Amygdala (tissue), 56 donors: Measurements from ENCODE around the gene LIMK2.

Experiments
- DNase-seq, 56 donors: peaks; one replicate each; lab custom pipeline; 2025; lab: John Stamatoyannopoulos, UW

LIMK2 gene

DNA sequence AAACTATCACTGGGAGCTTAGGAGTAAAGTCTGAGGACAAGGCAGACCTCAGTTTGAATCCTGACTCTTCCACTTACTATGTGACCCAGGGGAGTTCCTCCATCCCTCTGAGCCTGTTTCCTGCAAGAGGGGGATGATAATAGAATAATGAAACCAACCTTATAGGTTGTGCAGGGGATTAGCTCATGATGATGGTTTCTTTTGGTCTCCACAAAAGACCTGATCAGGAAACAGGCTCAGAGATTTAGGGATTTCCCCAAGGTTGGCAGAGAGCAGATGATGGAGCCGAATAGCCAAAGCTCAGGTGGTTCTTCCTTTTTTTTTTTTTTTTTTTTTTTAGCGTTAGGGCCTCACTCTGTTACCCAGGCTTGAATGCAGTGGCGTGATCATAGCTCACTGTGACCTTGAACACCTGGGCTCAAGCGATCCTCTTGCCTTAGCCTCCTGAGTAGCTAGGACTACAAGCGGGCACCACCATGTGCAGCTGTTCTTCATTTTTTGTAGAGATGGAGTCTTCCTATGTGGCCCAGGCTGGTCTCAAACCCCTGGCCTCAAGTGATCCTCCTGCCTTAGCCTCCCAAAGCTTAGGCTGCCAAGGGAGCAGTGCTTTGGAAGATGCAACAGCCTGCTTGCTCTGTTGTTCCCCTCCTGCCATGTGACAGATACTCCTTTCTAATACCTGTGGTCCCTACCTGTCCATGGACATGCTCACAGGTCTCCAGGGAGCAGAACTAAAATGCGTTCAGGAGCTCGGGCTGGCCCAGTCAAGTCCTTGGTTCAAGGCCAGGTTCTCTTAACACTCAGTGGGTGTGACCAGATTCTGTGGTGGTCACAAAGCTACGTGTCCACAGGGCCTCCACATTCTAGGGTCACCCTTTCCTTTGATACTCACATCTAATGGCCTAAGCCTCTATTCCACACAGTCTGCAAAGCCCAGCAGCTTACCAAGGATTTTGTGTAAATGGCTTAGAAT is 111.8 kb downstream of the LIMK2 start:
- DNase-seq, result no peak

GRCh38 chr22:31326877-31327276 is 114.8 kb downstream of the LIMK2 start:
- DNase-seq, result no peak

DNA sequence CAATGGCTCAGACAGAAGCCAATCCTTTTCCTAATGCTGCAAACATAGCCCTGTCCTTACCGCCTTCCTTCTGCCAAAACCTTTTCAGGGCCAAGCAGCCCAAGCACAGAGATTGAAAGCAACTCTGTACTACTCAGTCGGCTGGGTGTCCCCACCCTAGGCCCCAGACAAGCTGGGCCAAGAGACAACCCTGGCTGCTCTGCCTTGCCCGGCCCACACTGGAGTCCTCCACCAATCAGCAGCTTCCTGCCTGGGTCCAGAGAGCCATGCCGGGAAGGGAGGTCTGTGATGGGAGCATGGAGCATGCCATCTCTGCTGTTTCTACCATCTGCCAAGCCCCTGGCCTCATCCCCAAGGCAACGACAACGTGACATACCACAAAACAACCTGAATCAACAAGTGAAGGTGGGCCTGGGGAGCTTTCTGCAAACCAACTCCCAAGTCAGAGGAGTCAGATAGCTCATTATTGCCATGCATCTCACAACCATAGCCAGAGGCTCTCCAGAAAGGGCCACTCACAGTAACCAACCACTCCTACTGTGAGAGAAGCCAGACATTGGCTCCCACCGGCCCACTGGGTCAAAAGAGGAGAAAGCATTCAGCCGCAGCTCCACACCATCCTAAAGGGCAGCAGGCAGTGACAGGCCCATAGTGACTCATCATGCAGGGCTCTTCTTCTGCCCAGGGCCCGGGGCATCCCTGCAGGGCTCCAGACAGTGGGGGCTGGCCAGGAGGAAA is 115.9 kb downstream of the LIMK2 start:
- no peak for DNase-seq

DNA sequence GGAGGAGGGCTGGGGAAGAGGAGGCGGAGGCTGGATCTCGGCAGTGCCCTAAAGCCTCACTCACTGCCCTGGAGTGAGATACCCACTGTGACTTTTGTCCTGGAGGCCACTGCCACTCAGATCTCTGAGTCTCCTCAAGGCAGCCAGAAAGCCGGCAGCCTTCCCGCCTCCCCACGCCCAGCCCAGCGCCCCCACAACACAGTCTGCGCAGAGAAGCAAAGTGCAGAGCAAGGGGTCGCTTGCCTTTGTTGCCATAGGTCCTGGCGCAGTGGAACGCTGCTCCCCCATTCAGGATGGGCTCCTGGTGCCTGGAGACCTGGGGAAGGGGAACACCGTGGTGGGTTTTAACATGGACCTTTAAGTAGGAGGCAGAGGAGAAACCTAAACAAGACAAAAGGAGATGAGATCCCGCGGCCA is 116.5 kb downstream of the LIMK2 start:
- DNase-seq, result no peak

DNA sequence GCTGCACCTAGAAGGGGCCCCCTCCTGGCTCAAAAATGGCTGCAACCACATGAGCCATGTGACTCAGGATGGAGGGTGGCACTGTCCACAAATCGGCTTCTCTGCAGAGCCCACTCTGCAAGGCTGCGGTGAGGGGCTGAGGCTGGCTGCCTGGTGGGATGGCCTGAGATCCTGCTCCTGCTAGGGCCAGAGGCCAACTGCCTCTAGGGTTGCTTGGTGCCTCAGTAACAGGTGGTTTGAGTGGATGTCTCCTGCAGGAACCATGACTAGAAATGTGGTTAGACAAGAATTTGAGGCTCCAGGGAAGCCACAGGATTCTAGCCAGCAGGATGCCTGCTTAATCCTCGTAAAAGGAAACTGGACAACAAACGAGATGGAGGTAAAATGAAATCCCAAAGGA is 116.9 kb downstream of the LIMK2 start:
- DNase-seq, result no peak
